Measurements from ENCODE around the gene BEND6.

DNA sequence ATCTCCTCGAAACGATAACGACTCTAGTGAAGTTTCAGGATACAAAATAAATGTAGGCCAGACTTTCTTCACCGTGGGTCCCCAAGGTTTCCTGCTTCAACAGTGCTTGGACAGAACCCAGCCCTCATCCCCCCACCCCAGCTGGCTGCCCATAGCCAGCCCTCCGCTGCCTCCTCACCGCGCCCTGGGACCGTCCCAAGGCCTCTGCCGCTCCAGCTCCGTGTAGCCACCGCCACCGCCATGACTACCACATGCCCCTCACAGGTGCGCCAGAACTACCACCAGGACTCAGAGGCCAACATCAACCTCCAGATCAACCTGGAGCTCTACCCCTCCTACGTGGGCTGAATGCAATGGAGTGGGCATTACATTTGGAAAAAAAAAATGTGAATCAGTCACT lies 49.4 kb downstream of the BEND6 start:
- no peak for TF ChIP-seq ZMAT5 (CRISPR knock-in tag; IDR thresholded peaks at IDR 0.05; ENCODE audit: borderline replicate concordance, low read depth)
- TF ChIP-seq, protein P1, sequence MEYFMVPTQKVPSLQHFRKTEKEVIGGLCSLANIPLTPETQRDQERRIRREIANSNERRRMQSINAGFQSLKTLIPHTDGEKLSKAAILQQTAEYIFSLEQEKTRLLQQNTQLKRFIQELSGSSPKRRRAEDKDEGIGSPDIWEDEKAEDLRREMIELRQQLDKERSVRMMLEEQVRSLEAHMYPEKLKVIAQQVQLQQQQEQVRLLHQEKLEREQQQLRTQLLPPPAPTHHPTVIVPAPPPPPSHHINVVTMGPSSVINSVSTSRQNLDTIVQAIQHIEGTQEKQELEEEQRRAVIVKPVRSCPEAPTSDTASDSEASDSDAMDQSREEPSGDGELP (IDR thresholded peaks at IDR 0.05; ENCODE audit: borderline replicate concordance, low read depth), result no peak
- TF ChIP-seq FOXO4 (CRISPR knock-in tag; conservative IDR thresholded peaks at IDR 0.05), result no peak
- TF ChIP-seq ATF3 (CRISPR knock-in tag; IDR thresholded peaks at IDR 0.05), result no peak
- TF ChIP-seq ARNT2 (CRISPR knock-in tag; IDR thresholded peaks at IDR 0.05; ENCODE audit: low read depth), result no peak
- no peak for TF ChIP-seq HCFC1 (IDR thresholded peaks at IDR 0.05; ENCODE audit: low read depth, low read length)
- TF ChIP-seq, protein P2, sequence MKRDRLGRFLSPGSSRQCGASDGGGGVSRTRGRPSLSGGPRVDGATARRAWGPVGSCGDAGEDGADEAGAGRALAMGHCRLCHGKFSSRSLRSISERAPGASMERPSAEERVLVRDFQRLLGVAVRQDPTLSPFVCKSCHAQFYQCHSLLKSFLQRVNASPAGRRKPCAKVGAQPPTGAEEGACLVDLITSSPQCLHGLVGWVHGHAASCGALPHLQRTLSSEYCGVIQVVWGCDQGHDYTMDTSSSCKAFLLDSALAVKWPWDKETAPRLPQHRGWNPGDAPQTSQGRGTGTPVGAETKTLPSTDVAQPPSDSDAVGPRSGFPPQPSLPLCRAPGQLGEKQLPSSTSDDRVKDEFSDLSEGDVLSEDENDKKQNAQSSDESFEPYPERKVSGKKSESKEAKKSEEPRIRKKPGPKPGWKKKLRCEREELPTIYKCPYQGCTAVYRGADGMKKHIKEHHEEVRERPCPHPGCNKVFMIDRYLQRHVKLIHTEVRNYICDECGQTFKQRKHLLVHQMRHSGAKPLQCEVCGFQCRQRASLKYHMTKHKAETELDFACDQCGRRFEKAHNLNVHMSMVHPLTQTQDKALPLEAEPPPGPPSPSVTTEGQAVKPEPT (CRISPR knock-in tag; IDR thresholded peaks at IDR 0.05; ENCODE audit: low read depth), result no peak
- TF ChIP-seq, protein P3, sequence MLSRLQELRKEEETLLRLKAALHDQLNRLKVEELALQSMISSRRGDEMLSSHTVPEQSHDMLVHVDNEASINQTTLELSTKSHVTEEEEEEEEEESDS (CRISPR knock-in tag; IDR thresholded peaks at IDR 0.05; ENCODE audit: borderline replicate concordance), result no peak
- TF ChIP-seq NFIC (IDR thresholded peaks at IDR 0.05; ENCODE audit: low read length), result no peak
